GM18909 (cell line): ENCODE data around the gene FAM3C.

Experiments
- ATAC-seq: cut with Tn5 transposase; IDR thresholded peaks from one replicate; pipeline ENCODE4 v1.9.1; 2021; ENCODE audit warnings: mild to moderate bottlenecking; ENCODE audit not compliant: unreplicated experiment, poor library complexity

The FAM3C gene

DNA sequence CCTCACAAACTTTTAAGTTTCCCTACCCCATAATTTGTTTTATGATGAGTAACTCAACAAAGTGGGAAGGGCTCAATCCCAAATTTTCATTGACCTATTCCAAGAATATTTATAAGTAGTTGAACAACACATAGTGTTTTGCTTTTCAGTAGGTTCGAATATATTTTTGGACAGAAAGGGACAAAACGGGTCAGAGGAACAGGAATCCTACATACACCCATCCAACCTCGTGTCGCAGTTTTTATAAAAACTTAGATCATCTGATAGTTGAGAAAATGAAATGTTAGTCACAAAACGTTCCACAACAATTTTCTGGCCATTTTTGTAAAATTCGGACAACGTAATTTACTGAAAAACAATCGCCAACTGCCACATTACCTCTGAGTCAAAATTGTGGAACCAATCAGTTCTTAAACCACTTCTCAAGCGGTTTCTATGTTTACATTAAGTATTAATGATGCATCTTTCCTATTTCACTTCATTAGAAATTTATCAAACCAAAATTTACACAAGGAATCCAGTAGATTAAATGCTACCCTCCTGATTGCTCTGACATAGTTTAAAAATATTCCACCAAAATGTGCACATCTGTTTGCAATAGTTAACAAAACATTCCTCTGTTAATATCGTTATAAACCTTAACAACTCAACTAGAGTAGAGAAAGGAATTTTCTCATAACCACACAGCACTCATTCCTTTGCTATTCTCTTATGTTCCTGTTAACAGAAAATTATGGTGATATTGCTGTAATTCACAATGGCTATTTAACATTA is 61.0 kb downstream of the FAM3C start:
- ATAC-seq, result no peak

DNA sequence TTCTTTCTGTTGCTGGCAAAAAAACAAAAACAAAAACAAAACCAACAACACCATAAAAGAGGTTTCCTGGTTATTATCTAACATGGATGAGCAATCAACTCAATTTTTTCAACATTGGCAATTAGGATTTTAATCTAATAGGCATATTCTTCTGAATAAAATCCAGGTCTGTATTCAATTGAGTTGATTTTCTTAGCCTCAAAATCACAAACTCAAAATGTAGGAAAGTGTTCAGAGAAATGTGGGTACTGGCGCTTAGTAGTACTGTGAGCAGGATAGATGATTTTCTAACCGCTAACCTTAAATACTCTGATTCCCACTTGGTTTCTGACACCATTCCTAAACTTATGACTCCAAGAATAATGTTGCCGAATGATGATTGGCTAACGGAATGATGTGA is 61.7 kb downstream of the FAM3C start:
- ATAC-seq, result no peak

DNA sequence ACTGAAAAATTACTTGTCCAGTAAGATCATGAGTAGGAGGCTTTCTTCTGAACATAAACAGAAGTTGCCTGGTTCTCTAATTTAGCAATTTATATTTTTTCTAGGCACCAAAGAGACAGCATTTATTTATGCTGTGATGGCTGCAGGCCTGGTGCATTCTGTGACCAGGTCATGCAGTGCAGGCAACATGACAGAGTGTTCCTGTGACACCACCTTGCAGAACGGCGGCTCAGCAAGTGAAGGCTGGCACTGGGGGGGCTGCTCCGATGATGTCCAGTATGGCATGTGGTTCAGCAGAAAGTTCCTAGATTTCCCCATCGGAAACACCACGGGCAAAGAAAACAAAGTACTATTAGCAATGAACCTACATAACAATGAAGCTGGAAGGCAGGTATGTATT is 64.5 kb downstream of the FAM3C start:
- no peak for ATAC-seq

DNA sequence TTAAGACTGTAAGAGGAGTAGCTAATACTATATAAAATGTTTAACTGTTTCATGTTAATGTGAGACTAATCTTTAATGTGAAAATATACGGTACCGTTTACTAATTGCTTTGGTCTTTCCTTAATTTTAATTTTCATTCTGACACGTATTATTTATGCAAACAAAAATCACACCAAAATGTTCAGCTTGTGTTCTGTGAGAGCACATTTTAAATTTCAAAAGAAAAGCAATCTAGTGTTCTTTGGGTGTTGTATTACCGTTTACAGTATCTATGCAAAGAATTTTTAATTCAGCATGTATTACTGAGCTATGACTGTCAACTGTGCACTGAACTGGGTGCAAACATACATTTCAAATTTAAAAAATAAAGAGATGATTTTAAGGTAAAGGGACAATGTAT is 65.1 kb downstream of the FAM3C start:
- no peak for ATAC-seq

DNA sequence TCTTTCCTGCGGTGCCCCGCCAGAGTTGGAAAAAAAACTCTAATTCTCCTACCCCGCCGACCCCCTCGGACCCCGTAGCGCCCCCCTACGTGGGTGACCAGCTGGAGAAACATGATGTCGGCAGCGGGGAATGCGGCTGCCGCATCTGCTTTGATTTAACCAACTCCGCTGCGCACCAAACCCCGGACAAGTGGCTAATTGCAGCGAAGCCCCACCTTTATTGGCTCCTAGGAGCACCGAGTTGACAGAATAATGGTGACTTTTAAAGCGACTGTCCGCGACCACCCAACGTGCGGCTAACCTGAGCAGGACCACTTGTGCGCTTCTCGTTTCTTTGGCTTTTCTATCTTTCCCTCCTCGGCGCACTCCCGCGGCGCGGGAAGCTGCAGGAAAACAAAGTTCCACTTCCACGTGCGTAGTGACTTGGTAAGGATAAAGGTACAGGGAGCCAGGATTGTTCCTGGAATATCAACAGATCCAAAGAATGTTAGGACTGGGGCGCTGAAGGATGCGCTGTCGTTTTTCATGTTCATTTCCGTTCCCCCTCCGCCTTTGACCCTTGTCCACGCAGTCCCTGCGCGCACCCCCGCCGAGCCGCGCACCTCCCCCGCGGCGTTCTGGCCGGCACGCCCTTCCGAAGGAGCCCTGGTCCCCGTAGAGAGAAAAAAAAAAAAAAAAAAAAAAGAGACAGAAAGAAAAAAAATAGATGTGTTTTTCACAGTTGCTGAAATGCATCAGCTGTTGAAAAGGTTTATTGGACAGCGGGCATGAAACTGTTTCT is 65.9 kb downstream of the FAM3C start:
- ATAC-seq, result peak; percentile 49

DNA sequence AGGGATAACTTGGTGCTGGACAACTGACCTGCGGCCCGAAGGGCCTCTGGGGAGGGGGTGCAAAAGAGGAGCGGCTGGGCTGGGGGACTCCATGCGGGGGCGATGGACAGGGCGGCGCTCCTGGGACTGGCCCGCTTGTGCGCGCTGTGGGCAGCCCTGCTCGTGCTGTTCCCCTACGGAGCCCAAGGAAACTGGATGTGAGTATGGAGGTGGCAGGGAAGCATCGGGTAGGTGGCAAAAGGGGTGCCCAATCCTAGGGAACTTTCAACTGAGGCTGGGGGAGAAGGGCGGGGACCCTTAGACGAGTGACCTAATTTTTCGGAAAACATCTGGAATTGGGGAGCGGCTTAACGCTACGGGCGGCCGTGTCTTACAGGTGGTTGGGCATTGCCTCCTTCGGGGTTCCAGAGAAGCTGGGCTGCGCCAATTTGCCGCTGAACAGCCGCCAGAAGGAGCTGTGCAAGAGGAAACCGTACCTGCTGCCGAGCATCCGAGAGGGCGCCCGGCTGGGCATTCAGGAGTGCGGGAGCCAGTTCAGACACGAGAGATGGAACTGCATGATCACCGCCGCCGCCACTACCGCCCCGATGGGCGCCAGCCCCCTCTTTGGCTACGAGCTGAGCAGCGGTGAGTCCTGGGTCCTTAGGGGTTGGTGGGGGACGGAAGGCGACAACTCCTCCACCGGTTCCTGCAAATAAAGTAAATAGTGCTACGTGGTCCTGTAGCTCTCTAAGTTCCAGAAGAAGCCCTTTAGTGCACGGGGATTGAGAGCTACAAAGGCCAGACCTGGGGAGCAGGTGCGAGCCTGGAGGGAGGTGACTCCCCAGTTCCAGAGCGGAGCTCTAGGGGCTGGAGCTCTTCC is 66.7 kb downstream of the FAM3C start:
- peak; percentile 71 for ATAC-seq

DNA sequence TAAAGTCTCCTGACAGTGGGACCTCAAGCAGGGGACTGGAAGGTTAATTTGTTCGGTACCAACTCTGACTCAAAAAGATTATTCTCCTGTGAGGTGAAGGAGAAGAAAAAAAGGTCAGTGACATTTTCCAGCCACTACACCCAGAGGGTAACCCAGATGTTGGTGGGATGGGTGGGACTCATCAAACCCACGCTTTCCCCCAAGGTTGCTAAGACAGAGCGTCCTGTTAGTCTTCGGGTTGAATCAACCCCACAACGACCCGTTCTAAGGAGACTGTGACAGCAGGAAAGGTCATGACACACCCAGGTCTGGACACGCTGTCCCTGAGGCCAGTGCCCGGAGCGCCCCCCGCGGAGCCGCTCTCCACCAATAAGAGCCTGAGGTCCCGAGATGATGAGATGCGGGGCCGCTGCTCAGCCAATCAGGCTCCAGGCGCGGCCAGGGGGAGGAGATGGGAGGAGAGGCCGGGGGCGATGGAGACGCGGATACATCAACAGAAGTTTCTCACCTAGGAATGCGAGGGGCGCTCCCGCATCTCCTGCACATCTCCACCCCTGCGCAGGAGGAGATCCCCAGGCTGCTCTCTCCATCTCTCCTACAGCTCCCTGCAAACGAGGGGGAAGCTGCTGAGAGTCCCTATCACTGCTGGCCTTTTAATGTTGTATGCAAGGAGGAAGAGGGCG is 67.5 kb downstream of the FAM3C start, which contains the start of gene WNT16:
Gene WNT16, plus strand, starts transcription at position 493 of the 683 bp plus-strand sequence. CDS start 293 bp downstream, outside the sequence.
- ATAC-seq, result no peak

DNA sequence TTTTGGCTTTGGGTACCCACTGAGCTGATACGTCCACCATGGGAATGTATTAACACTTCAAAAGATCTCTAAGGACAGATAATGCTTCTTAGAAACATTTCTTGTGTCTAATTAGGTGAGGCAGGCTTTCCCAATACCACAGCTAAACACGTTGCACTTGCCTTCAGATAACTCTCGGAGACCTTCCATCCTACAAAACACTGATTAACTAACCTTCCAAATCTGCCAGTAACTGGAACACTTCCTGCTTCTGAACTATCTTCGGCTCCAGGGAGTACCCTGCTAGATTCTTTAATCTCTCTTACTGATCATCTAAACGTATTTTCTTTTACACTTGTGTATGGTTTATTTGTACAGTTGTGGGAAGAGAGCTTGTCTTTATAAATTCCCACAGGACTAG is 68.4 kb downstream of the FAM3C start:
- ATAC-seq, result no peak

DNA sequence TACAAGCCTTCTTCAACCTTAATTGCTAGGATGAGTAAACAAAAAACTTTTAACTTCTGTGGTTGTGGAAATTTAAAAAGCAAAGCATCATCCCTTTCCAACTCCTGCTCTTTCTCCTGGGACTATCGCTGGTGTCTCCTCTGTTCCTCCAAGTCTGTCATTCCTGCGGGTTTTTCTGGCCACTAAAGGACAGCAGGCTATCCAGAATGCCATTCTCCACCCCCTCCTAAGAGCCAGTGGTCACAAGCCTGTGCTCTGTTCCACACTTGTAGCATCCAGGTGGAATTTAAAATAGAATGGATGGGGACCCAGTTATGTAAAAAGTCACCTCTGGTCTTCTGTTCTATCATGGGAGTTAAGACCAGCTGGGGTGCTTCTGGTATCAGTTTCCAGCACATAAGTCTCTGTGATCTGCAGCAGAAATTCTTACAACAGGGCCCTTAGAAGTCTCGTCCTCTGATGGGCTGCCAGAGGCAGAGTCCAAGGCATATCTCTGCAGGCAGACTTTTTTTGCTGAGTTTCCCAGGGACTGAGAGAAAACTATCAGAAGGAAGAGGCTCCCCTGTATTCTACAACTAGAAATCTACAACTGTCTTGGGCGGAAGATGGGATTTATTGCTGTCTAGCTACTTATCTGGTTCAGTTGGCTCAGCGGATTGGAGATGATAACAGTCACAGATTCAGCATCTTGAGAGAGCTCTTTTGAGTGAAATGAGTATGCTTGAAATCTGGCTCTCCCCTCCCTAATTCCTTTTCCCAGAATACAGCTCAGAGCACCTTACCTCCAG is 72.4 kb downstream of the FAM3C start:
- no peak for ATAC-seq

DNA sequence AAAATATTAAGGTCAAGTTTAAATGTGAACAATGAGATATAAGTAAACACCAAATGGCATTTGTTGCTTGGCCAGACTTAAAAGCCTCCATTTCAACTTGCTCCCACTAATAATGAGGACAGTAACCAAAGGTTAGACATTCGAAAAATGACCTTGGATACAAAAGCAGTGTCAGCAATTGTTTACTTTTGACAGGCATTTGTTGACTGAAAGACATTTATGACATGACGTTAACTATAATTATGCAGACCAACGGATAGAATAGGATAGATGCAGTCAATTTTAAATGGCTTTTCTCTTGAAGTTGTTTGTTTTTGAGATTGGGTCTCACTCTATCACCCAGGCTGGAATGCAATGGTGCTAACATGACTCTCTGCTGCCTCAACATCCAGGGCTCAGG is 73.6 kb downstream of the FAM3C start:
- ATAC-seq, result no peak

DNA sequence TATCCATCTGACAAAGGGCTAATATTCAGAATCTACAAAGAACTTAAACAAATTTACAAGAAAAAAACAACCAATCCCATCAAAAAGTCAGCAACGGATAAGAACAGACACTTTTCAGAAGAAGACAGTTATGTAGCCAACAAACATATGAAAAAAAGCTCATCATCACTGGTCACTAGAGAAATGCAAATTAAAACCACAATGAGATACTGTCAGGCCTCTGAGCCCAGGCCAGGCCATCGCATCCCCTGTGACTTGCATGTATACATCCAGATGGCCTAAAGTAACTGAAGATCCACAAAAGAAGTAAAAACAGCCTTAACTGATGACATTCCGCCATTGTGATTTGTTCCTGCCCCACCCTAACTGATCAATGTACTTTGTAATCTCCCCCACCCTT is 80.9 kb downstream of the FAM3C start:
- peak; percentile 26 for ATAC-seq

DNA sequence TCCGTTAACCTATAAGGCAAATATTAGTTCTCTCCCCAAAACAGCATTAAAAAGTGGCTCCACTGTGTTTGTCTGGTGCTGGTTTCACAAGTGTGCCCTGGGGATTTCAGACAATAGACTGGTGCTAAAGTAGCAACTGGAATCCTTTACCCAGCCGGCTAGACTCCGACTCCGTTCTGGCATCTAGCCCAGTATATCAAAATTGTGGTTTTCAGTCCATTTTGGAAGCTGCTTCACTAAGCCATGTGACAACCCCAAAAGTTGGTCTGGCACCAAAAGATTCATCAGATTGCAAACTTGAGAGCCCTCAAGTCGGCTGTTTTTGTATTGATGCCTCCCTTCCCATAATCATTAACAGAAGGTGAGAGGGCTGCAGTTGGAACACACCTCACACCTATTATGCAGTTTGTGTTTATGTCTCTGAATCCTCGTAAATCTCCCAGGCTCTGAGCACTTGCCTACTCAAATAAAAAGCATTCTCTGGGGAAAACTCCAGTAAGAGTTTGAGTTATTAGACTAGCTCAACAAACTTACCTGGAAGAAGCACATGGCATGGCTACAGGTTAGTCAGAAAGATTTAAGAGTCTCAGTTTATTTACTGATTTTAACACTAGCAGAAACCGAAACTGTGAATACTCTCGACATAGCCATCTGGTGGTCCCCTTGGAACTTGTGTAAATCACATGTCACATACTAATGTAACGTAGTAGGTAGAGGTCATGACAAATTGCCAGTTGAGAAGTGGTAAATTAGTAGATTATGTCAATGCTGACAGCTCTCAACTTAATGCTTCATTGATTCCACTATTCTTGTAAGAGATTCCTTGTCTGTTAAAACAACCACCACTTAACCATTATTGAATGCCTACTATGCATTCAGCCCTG is 82.1 kb downstream of the FAM3C start:
- ATAC-seq, result peak; percentile 96

DNA sequence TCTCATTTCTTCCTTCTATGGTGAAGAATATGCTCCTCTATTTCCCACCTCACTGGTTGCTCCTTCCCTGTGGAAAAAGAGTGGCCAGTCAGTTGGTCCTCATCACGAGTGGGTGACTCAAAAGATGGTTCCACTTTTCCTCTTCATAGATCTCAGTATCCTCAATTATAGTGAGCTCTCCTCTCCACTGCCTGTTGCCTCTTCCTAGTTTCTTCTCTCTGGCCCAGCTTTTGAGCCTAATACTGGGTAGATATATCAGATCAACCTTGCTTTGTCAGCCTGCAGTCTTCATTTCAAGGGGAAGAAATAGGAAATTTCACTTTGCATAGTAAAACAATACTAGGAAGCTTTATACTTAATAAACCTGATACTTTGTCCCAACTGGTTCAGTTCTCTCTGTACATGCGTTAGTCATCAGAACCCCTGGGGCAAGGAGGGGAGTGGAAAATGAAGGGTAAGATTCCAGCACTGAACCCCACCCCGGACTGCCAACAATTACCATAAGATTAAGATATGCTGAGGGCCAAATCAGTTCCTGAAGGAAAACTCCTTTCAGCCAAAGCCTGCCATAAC is 82.8 kb downstream of the FAM3C start:
- no peak for ATAC-seq

DNA sequence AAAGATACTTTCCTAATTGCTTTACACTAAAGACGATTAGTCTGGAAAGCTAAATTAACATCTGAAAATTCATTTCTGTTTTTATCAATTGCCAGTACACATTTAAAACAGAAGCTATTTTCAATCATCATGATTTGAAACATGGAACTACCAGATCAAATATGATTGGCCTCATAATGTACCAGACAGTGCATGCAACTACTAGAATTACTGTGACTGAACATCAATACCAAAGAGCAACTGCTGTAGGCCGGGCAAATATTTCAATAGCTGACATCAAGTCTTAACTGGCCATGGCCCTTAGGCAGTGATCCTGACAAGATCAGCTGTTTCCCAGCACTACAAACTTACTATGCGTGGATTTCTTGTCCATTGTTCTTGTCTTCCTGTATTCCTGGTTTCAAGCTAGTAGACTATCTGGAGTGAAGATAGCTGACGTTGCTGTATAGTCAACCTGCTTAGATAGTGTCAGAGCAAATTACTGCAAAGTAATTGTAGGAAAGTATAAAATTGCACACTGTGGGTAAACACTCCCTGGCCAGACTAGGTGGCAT is 89.0 kb downstream of the FAM3C start:
- ATAC-seq, result no peak

DNA sequence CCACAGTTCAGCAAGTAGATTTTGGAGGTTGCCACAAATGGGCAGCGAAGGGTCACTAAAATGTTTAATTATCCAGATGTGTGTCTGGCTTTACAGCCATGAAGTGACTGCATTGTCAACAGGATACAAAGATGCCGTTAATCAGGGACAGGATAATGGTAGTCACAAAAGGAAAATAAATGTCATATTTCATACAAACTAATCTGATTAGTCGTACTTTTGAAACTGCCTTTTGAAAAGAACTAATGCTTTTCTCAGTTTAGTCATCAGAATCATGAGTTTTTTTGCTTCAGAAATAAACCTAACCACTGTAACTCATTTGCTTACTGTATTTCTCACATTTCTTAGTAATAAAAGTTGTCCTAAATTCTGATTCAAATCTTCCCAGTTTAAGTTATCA is 89.5 kb downstream of the FAM3C start:
- no peak for ATAC-seq

DNA sequence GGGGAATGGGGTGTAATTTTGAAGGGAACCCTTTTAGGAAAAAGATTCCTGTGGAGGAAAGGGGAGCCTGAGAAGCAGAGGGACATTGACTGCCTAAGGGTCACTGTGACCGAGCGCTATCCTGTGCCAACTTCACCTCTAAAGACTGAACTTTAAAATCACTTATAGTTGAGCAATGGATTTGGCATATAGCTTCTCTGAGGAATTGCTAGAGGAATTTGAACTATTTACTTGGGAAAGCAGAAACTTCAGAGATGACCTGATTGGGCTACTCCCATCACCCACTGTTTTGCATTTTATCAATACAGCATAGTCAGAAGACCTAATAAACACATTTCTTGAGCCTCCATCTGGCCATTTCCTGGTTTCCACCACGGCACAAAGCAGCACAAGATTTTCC is 91.0 kb downstream of the FAM3C start:
- ATAC-seq, result no peak

DNA sequence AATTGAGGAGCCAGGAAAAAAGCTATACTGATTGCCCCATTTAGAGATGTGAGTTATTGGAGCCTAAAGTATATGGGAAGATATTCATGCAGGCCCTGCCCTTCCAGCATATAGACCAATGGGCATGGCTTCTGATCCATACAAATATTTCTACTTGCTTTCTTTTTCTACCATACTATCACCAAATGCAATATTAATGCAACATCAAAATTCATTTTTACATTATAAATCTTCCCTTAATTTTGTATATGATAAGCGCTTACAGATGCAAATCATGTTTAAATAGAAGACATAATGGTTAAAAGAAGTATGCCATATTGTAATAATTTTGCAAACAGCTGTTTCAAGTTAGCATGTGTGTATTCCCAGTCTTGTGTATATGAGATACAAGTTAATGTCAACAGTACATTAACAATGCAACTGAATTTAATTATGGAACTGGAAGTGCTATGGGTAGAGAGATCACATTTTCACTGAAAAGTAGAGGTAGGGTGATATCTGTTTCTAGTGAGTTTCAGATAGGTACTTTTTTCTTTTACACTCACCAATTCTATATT is 91.9 kb downstream of the FAM3C start:
- ATAC-seq, result no peak
